H9 (cell line): Measurements from ENCODE around the gene HBG2. TPM values are rescaled to one million over a fixed set of nuclear protein-coding genes. Genes with fewer than 3 reads are reported as not detected.

Source experiments
- DNase-seq: peaks from one replicate; pipeline ENCODE4 v3.0.0-alpha.2; 2017
- H2AFZ ChIP-seq: one replicate; pipeline ENCODE4 v1.6.1; 2013; ENCODE audit warnings: mild to moderate bottlenecking, low read length, control low read depth, moderate library complexity
- H2AK5ac ChIP-seq: 2 replicates; pipeline ENCODE4 v1.6.1; 2013; ENCODE audit warnings: low read length, control low read depth, mixed read lengths; ENCODE audit not compliant: insufficient read length
- H2BK120ac ChIP-seq: one replicate; pipeline ENCODE4 v1.6.1; 2013; ENCODE audit warnings: low read depth, mild to moderate bottlenecking, low read length, control low read depth, inconsistent platforms; ENCODE audit not compliant: poor library complexity, severe bottlenecking
- H2BK12ac ChIP-seq: 2 replicates; pipeline ENCODE4 v1.6.1; 2013; ENCODE audit warnings: low read length, control low read depth, mixed read lengths, low read depth; ENCODE audit not compliant: insufficient read length
- H2BK15ac ChIP-seq: 2 replicates; pipeline ENCODE4 v1.6.1; 2013; ENCODE audit warnings: low read depth, low read length, control low read depth
- H2BK20ac ChIP-seq: one replicate; pipeline ENCODE4 v1.6.1; 2013; ENCODE audit warnings: low read depth, mild to moderate bottlenecking, low read length, control low read depth, inconsistent platforms; ENCODE audit not compliant: poor library complexity, severe bottlenecking
- H2BK5ac ChIP-seq: 2 replicates; pipeline ENCODE4 v1.6.1; 2013; ENCODE audit warnings: low read length, control low read depth, mixed read lengths; ENCODE audit not compliant: insufficient read length
- H3K14ac ChIP-seq: 2 replicates; pipeline ENCODE4 v1.6.1; 2013; ENCODE audit warnings: low read length, control low read depth; ENCODE audit not compliant: insufficient read depth
- H3K18ac ChIP-seq: 2 replicates; pipeline ENCODE4 v1.6.1; 2013; ENCODE audit warnings: low read depth, mild to moderate bottlenecking, mixed read lengths, low read length, control low read depth; ENCODE audit not compliant: insufficient read length
- H3K23ac ChIP-seq: 2 replicates; pipeline ENCODE4 v1.6.1; 2013; ENCODE audit warnings: low read length, control low read depth, mixed read lengths, low read depth; ENCODE audit not compliant: insufficient read length
- H3K23me2 ChIP-seq: 2 replicates; pipeline ENCODE4 v1.6.1; 2013; ENCODE audit warnings: low read depth, mild to moderate bottlenecking, mixed read lengths, low read length, control low read depth; ENCODE audit not compliant: insufficient read length, poor library complexity, severe bottlenecking
- H3K27ac ChIP-seq: 2 replicates; pipeline ENCODE4 v1.5.1; 2013; ENCODE audit warnings: low read length, control low read depth, mixed read lengths, low read depth; ENCODE audit not compliant: insufficient read length
- H3K27me3 ChIP-seq: 2 replicates; pipeline ENCODE4 v1.6.1; 2013; ENCODE audit warnings: low read length, control low read depth, inconsistent platforms; ENCODE audit not compliant: insufficient read depth
- H3K4ac ChIP-seq: 2 replicates; pipeline ENCODE4 v1.6.1; 2013; ENCODE audit warnings: low read depth, mild to moderate bottlenecking, control low read depth, inconsistent platforms, low read length, moderate library complexity
- H3K4me1 ChIP-seq: 2 replicates; pipeline ENCODE4 v1.6.1; 2013; ENCODE audit warnings: low read length, control low read depth, inconsistent platforms; ENCODE audit not compliant: insufficient read depth
- H3K4me2 ChIP-seq: 2 replicates; pipeline ENCODE4 v1.6.1; 2013; ENCODE audit warnings: low read length, control low read depth, mixed read lengths; ENCODE audit not compliant: insufficient read length, insufficient read depth
- H3K56ac ChIP-seq: 2 replicates; pipeline ENCODE4 v1.6.1; 2013; ENCODE audit warnings: low read depth, mild to moderate bottlenecking, mixed read lengths, low read length, control low read depth; ENCODE audit not compliant: insufficient read length
- H3K79me1 ChIP-seq: 2 replicates; pipeline ENCODE4 v1.6.1; 2013; ENCODE audit warnings: low read depth, mild to moderate bottlenecking, moderate library complexity, low read length, control low read depth, inconsistent platforms; ENCODE audit not compliant: insufficient read depth, poor library complexity, severe bottlenecking
- H3K79me2 ChIP-seq: 2 replicates; pipeline ENCODE4 v1.6.1; 2013; ENCODE audit warnings: low read length, control low read depth, inconsistent platforms; ENCODE audit not compliant: insufficient read depth
- H3K9ac ChIP-seq: 2 replicates; pipeline ENCODE4 v1.6.1; 2013; ENCODE audit warnings: low read length, control low read depth, mixed read lengths; ENCODE audit not compliant: insufficient read length; ENCODE audit errors: extremely low read depth
- H3K9me3 ChIP-seq: one replicate; pipeline ENCODE4 v1.6.1; 2013; ENCODE audit warnings: low read depth, low read length, inconsistent platforms; ENCODE audit not compliant: control insufficient read depth
- H3T11ph ChIP-seq: one replicate; pipeline ENCODE4 v1.6.1; 2013; ENCODE audit warnings: mild to moderate bottlenecking, low read length, control low read depth, inconsistent platforms
- H4K20me1 ChIP-seq: one replicate; pipeline ENCODE4 v1.6.1; 2013; ENCODE audit not compliant: control insufficient read depth, insufficient read length, insufficient read depth
- H4K5ac ChIP-seq: 2 replicates; pipeline ENCODE4 v1.6.1; 2013; ENCODE audit warnings: low read depth, mild to moderate bottlenecking, mixed read lengths, low read length, control low read depth; ENCODE audit not compliant: insufficient read length
- H4K8ac ChIP-seq: replicated peaks from 2 replicates; pipeline ENCODE4 v1.6.1; 2013; ENCODE audit warnings: low read length, control low read depth, mixed read lengths, low read depth; ENCODE audit not compliant: insufficient read length
- H4K91ac ChIP-seq: 2 replicates; pipeline ENCODE4 v1.6.1; 2013; ENCODE audit warnings: low read depth, mild to moderate bottlenecking, moderate library complexity, mixed read lengths, low read length, control low read depth; ENCODE audit not compliant: insufficient read length
- H3K27ac Mint-ChIP-seq, 3 experiments: 2 replicates in 2 of 3; 3 replicates in 1 of 3; pipeline ENCODE4 v1.8.0; 2020 to 2021; ENCODE audit warnings: mixed read lengths in 3 of 3, mild to moderate bottlenecking in 1 of 3, moderate library complexity in 1 of 3
- H3K27me3 Mint-ChIP-seq: 2 replicates; pipeline ENCODE4 v1.8.0; 2021; ENCODE audit warnings: low read depth, mild to moderate bottlenecking, moderate library complexity, mixed read lengths
- H3K36me3 Mint-ChIP-seq, 3 experiments: 2 replicates in 2 of 3; 3 replicates in 1 of 3; pipeline ENCODE4 v1.8.0; 2020 to 2021; ENCODE audit warnings: low read depth in 3 of 3, mixed read lengths in 3 of 3; ENCODE audit not compliant: insufficient read depth in 1 of 3
- H3K4me1 Mint-ChIP-seq, 2 experiments: 2 replicates each; pipeline ENCODE4 v1.8.0; 2020; ENCODE audit warnings: mixed read lengths in 2 of 2
- H3K4me3 Mint-ChIP-seq, 2 experiments: 2 replicates in 1 of 2; 3 replicates in 1 of 2; pipeline ENCODE4 v1.8.0; 2020 to 2021; ENCODE audit warnings: mild to moderate bottlenecking in 2 of 2, mixed read lengths in 2 of 2, moderate library complexity in 1 of 2
- H3K9me3 Mint-ChIP-seq, 2 experiments: 2 replicates in 1 of 2; 3 replicates in 1 of 2; pipeline ENCODE4 v1.8.0; 2020; ENCODE audit warnings: mild to moderate bottlenecking in 2 of 2, mixed read lengths in 2 of 2, moderate library complexity in 1 of 2
- CTCF ChIP-seq: fragments of 200-600 bp; sonication (generic); conservative IDR thresholded peaks from 3 replicates; pipeline ENCODE4 v1.8.0; 2021; ENCODE audit warnings: antibody characterized with exemption, mild to moderate bottlenecking
- whole genome bisulfite sequencing: extraction: QIAGEN DNeasy Blood & Tissue Kit; methylation state at CpG from one replicate; pipeline ENCODE4 v1.1.7; 2013; ENCODE audit warnings: missing lambda C conversion rate, low lambda C conversion rate, mixed read lengths; ENCODE audit not compliant: insufficient read length; ENCODE audit errors: extremely low coverage; 5-methylcytosine and 5-hydroxymethylcytosine counted together
- total RNA-seq: library from RNA; stranded (reverse); gene quantifications from 2 replicates; pipeline ENCODE4 v1.2.1, GENCODE V29; 2021

The HBG2 gene
- total RNA-seq, 1 experiment from 2014 or later, result not detected

- Mint-ChIP-seq H3K27me3 (peaks cover 6% of the 10 kb centered on the region), H3K36me3 (no peaks in the 10 kb centered on the region), H3K4me1 (no peaks in the 10 kb centered on the region), H3K27ac (no peak overlapping the region), H3K9me3 (no peaks in the 10 kb centered on the region), H3K4me3 (no peak overlapping the region)
- Histone ChIP-seq H3K23me2 (no peaks in the 10 kb centered on the region), H2AK5ac (no peak overlapping the region), H3K56ac (no peak overlapping the region), H4K91ac (no peak overlapping the region), H2BK120ac (no peak overlapping the region), H2BK5ac (no peak overlapping the region), H3K14ac (no peak overlapping the region), H4K20me1 (no peaks in the 10 kb centered on the region), H2BK20ac (no peak overlapping the region), H3T11ph (no peak overlapping the region), H3K18ac (no peak overlapping the region), H3K23ac (no peak overlapping the region), H4K5ac (no peak overlapping the region), H3K4me1 (no peaks in the 10 kb centered on the region), H3K9ac (no peak overlapping the region), H2BK15ac (no peak overlapping the region), H3K9me3 (no peaks in the 10 kb centered on the region), H4K8ac (no peak overlapping the region), H3K79me1 (no peaks in the 10 kb centered on the region), H2BK12ac (no peak overlapping the region), H3K4ac (no peak overlapping the region), H3K79me2 (no peaks in the 10 kb centered on the region), H2AFZ (no peak overlapping the region), H3K27me3 (no peaks in the 10 kb centered on the region), H3K4me2 (no peak overlapping the region), H3K27ac (no peak overlapping the region)
- DNase-seq, result no peak
- TF ChIP-seq CTCF, result no peak
- no CpG with 5 or more reads among the region's 1 CpG for WGBS
Observed at GRCh38 chr11:5233307-5233706, 21.3 kb downstream of the HBG2 start.
